DND-41 (cell line): ENCODE results near the gene CHMP5.

Experiments
- ATAC-seq: fragments of 200-7000 bp; cut with Tn5 transposase; 3 replicates; pipeline ENCODE4 v1.9.1; 2021; ENCODE audit warnings: low read depth; ENCODE audit not compliant: insufficient read depth
- DNase-seq: peaks from one replicate; pipeline ENCODE4 v3.0.0-alpha.2; 2020
- H2AFZ ChIP-seq: 2 replicates; pipeline ENCODE4 v1.6.0; 2012; ENCODE audit warnings: low read depth, low read length
- H3K27ac ChIP-seq: 2 replicates; pipeline ENCODE4 v1.5.1; 2012; ENCODE audit warnings: low read length, inconsistent platforms
- H3K27me3 ChIP-seq: fragments of 200-600 bp; sonication (generic); 2 replicates; pipeline ENCODE4 v1.6.0; 2012; ENCODE audit warnings: low read length, mild to moderate bottlenecking, inconsistent platforms; ENCODE audit not compliant: insufficient read depth, poor library complexity
- H3K36me3 ChIP-seq: 2 replicates; pipeline ENCODE4 v1.5.1; 2012; ENCODE audit warnings: low read length, inconsistent platforms; ENCODE audit not compliant: insufficient read depth
- H3K4me1 ChIP-seq: 2 replicates; pipeline ENCODE4 v1.5.1; 2012; ENCODE audit warnings: mild to moderate bottlenecking, low read length; ENCODE audit not compliant: insufficient read depth
- H3K4me2 ChIP-seq: 2 replicates; pipeline ENCODE4 v1.6.0; 2012; ENCODE audit warnings: mild to moderate bottlenecking, moderate library complexity, low read length, inconsistent platforms; ENCODE audit not compliant: insufficient read depth
- H3K4me3 ChIP-seq, 2 experiments: fragments of 200-600 bp in 1 of 2; shearing (Covaris generic) in 1 of 2; 2 replicates each; pipeline ENCODE4 v1.5.1; 2012 to 2016; ENCODE audit warnings: inconsistent platforms in 2 of 2, low read length in 2 of 2, mild to moderate bottlenecking in 2 of 2, low read depth in 1 of 2, moderate library complexity in 1 of 2
- H3K79me2 ChIP-seq: 2 replicates; pipeline ENCODE4 v1.6.0; 2012; ENCODE audit warnings: low read length, inconsistent platforms; ENCODE audit not compliant: insufficient read depth
- H3K9ac ChIP-seq: 2 replicates; pipeline ENCODE4 v1.6.0; 2012; ENCODE audit warnings: low read depth, mild to moderate bottlenecking, inconsistent platforms, low read length, moderate library complexity
- H3K9me3 ChIP-seq: 2 replicates; pipeline ENCODE4 v1.5.1; 2012; ENCODE audit warnings: low read length, moderate library complexity, mild to moderate bottlenecking, inconsistent platforms; ENCODE audit not compliant: insufficient read depth, severe bottlenecking
- H4K20me1 ChIP-seq: 2 replicates; pipeline ENCODE4 v1.6.0; 2012; ENCODE audit warnings: low read length; ENCODE audit not compliant: insufficient read depth
- EZH2 ChIP-seq: IDR thresholded peaks from 3 replicates; pipeline ENCODE4 v1.6.1; 2012; ENCODE audit warnings: borderline replicate concordance, low read depth, mild to moderate bottlenecking, moderate library complexity, low read length, inconsistent platforms; ENCODE audit not compliant: severe bottlenecking
- TF ChIP-seq, protein P1 (sequence below): IDR thresholded peaks from 2 replicates; pipeline ENCODE4 v1.5.1; 2012; ENCODE audit warnings: borderline replicate concordance, low read length, moderate library complexity, mild to moderate bottlenecking; ENCODE audit not compliant: poor library complexity, severe bottlenecking; ENCODE audit errors: extremely low read depth

Gene CHMP5

DNA sequence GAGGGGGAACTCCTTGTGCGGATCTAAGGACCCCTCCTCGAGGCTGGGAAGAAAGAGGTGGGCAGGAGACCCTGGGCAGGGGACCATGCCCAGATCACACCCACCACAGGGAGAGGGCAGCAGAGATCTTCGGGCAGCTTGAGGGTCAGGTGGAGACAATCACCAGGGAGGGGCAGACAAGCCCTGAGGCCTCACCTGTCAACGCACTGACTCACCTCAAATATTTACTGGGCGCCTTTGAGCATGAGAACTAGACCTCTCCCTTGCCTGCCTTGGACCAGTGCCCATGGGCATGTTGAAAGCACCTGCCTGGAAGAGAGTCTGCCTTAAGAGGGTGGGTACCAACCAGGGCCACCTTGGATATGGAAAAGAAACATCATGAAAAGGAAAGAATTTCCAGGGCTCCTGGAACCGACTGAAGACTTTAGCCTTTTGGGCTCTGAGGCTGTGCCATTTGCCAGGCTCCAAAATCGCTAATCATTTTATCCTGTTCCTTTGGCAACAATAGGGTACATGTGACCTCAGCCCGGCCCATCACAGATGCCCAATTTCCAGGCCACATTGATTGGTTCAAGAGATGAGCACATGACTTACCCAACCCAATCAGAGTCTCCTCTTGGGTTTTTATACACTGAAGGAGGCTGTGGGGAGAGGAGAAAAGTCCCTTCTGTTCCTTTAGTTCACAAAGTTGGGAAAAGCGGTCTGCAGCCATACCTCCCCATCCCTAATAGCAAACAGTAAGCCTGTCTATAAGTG is 35.3 kb upstream of the CHMP5 start:
- no peak overlapping the region for H3K9ac ChIP-seq
- TF ChIP-seq, protein P1, sequence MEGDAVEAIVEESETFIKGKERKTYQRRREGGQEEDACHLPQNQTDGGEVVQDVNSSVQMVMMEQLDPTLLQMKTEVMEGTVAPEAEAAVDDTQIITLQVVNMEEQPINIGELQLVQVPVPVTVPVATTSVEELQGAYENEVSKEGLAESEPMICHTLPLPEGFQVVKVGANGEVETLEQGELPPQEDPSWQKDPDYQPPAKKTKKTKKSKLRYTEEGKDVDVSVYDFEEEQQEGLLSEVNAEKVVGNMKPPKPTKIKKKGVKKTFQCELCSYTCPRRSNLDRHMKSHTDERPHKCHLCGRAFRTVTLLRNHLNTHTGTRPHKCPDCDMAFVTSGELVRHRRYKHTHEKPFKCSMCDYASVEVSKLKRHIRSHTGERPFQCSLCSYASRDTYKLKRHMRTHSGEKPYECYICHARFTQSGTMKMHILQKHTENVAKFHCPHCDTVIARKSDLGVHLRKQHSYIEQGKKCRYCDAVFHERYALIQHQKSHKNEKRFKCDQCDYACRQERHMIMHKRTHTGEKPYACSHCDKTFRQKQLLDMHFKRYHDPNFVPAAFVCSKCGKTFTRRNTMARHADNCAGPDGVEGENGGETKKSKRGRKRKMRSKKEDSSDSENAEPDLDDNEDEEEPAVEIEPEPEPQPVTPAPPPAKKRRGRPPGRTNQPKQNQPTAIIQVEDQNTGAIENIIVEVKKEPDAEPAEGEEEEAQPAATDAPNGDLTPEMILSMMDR = no peak
- no peak for TF ChIP-seq EZH2
- no peaks in the 10 kb centered on the region for H3K79me2 ChIP-seq
- no peak overlapping the region for H3K27ac ChIP-seq
- H3K36me3 ChIP-seq = no peaks in the 10 kb centered on the region
- no peak overlapping the region for H3K4me3 ChIP-seq
- H2AFZ ChIP-seq = no peak overlapping the region
- no peaks in the 10 kb centered on the region for H4K20me1 ChIP-seq
- DNase-seq = no peak
- H3K9me3 ChIP-seq = no peaks in the 10 kb centered on the region
- no peak overlapping the region for H3K4me2 ChIP-seq
- 0 out of 2 replicates have a peak, but pooled peaks cover 3% of the 10 kb centered on the region for H3K4me1 ChIP-seq
- no peak; the same call in 2 of the 3 replicates for ATAC-seq
- H3K27me3 ChIP-seq = no peaks in the 10 kb centered on the region

DNA sequence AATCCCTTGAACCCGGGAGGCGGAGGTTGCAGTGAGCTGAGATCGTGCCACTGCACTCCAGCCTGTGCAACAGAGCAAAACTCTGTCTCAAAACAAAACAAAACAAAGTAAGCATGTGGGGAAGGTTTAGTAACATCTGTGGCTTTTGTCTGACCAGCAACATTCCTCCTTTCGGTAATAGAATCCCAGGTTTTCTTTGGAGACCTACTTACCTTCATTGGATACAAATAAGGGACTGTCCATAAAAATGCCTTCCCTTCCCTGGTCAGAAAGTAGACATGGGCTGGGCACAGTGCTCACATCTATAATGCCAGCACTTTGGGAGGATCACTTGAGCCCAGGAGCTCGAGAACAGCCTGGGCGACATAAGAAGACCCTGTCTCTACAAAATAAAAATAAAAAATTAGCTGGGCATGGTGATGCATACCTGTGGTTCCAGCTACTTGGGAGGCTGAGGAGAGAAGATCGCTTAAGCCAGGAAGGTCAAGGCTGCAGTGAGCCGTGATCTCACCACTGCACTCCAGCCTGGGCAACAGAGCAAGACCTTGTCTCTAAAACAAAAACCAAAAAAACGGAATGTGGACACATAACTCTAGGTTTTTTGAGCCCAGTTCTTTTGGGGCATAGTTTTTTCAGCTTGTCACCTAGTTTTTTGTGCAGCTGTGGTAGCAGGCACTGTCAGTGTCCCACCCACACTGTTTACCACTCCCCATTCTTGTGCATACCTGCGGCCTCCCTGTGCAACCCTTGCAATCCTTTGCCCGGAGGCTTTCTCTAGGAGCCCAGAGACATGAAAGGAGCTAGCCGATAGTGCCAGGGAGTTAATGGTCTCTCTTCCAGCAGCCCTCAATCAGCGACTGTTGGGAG is 33.9 kb upstream of the CHMP5 start:
- no peaks in the 10 kb centered on the region for H4K20me1 ChIP-seq
- no peaks in the 10 kb centered on the region for H3K36me3 ChIP-seq
- no peak overlapping the region for H3K27ac ChIP-seq
- H3K79me2 ChIP-seq = no peaks in the 10 kb centered on the region
- no peaks in the 10 kb centered on the region for H3K27me3 ChIP-seq
- no peak overlapping the region for H3K4me3 ChIP-seq
- no peak for TF ChIP-seq EZH2
- TF ChIP-seq, protein P1 = no peak
- no peak overlapping the region for H3K4me2 ChIP-seq
- DNase-seq (no peak), ATAC-seq (no peak)
- H3K9me3 ChIP-seq = no peaks in the 10 kb centered on the region
- no peak overlapping the region for H3K9ac ChIP-seq
- no peaks in the 10 kb centered on the region for H3K4me1 ChIP-seq
- H2AFZ ChIP-seq = no peak overlapping the region

DNA sequence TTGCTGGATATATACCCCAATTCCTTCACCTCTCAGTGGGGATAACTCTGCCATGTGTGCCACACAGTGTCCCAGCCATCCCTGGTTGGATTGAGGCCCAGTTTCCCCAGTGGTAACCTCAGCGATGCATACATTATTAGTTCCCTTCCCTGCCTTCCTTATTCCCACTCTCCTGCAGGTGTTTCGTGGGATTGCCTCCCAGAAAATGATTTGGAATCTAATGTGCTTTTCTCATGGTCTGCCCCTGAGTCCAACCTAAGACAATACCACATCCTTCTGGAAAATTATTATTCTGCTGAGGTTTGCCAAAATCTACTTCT is 33.3 kb upstream of the CHMP5 start:
- Histone ChIP-seq H2AFZ (no peak overlapping the region), H3K9ac (no peak overlapping the region), H3K27me3 (no peaks in the 10 kb centered on the region), H3K4me2 (no peak overlapping the region), H3K9me3 (no peaks in the 10 kb centered on the region), H3K4me1 (no peaks in the 10 kb centered on the region), H3K27ac (no peak overlapping the region), H3K4me3 (no peak overlapping the region), H4K20me1 (no peaks in the 10 kb centered on the region), H3K79me2 (no peaks in the 10 kb centered on the region), H3K36me3 (no peaks in the 10 kb centered on the region)
- DNase-seq = no peak
- TF ChIP-seq, protein P1 = no peak
- TF ChIP-seq EZH2 = no peak
- no peak for ATAC-seq
